RPMI8226 (cell line): ENCODE results near the gene NBEA.
"Not testable (repeated sequence)": the region's sequence is repeated elsewhere in the genome, so short reads cannot be mapped to it uniquely, and the experiment has no call there.

Source experiments
- DNase-seq: peaks from one replicate; pipeline ENCODE4 v3.0.0-alpha.2; 2015

The NBEA gene

GRCh38 chr13:35598790-35599369 lies 656.8 kb downstream of the NBEA start:
- no peak for DNase-seq

GRCh38 chr13:35599384-35599783 lies 657.3 kb downstream of the NBEA start:
- DNase-seq = no peak

GRCh38 chr13:35600137-35600536 lies 658.1 kb downstream of the NBEA start:
- DNase-seq = no peak

GRCh38 chr13:35603593-35604285 lies 661.7 kb downstream of the NBEA start:
- DNase-seq = no peak

- DNase-seq = no peak
Measured at GRCh38 chr13:35614666-35615065, 672.6 kb downstream of the NBEA start.

GRCh38 chr13:35617420-35617819 lies 675.4 kb downstream of the NBEA start:
- DNase-seq = no peak

GRCh38 chr13:35618565-35619083 lies 676.6 kb downstream of the NBEA start:
- no peak for DNase-seq

GRCh38 chr13:35621989-35622388 lies 679.9 kb downstream of the NBEA start:
- no peak for DNase-seq

GRCh38 chr13:35629026-35629425 lies 687.0 kb downstream of the NBEA start:
- DNase-seq = no peak

- DNase-seq = peak; percentile 25
Measured at GRCh38 chr13:35630551-35631275, 688.6 kb downstream of the NBEA start.

GRCh38 chr13:35631666-35632065 lies 689.6 kb downstream of the NBEA start:
- no peak for DNase-seq

GRCh38 chr13:35643625-35644024 lies 701.6 kb downstream of the NBEA start:
- no peak for DNase-seq

GRCh38 chr13:35646056-35646774 lies 704.1 kb downstream of the NBEA start:
- DNase-seq = no peak

GRCh38 chr13:35648201-35648600 lies 706.1 kb downstream of the NBEA start:
- DNase-seq = no peak

- DNase-seq = no peak
Measured at GRCh38 chr13:35649162-35649561, 707.1 kb downstream of the NBEA start.

GRCh38 chr13:35659796-35660195 lies 717.7 kb downstream of the NBEA start:
- no peak for DNase-seq

- DNase-seq = no peak
Measured at GRCh38 chr13:35664747-35665146, 722.7 kb downstream of the NBEA start.

GRCh38 chr13:35669321-35669720 lies 727.3 kb downstream of the NBEA start:
- DNase-seq = no peak

GRCh38 chr13:35672611-35673010 lies 730.5 kb downstream of the NBEA start:
- DNase-seq = no peak

- DNase-seq = no peak
Measured at GRCh38 chr13:35675651-35676050, 733.6 kb downstream of the NBEA start.

GRCh38 chr13:35677863-35678262 lies 735.8 kb downstream of the NBEA start:
- DNase-seq = not testable (repeated sequence)

- no peak for DNase-seq
Measured at GRCh38 chr13:35681685-35682084, 739.6 kb downstream of the NBEA start.

GRCh38 chr13:35684432-35684831 lies 742.4 kb downstream of the NBEA start:
- no peak for DNase-seq
